ENCODE measurements around the gene LDHB. TPM values are rescaled to one million over a fixed set of nuclear protein-coding genes. Genes with fewer than 3 reads are reported as not detected.

LDHB gene
- total RNA-seq, 1 experiment from 2014 or later: 1,343 TPM

- no peaks in the 10 kb centered on the region for H3K23me2 ChIP-seq (ENCODE audit: insufficient read length, low read depth, low read length, poor library complexity, severe bottlenecking)
- H2BK12ac ChIP-seq (ENCODE audit: insufficient read length, low read depth, low read length): no peak overlapping the region
- H2BK15ac ChIP-seq (ENCODE audit: low read depth, low read length): no peak overlapping the region
- peaks cover 3% of the 10 kb centered on the region for H3K79me1 ChIP-seq (ENCODE audit: insufficient read depth, low read depth, low read length, poor library complexity, severe bottlenecking)
- no peak overlapping the region for H2AK5ac ChIP-seq (ENCODE audit: insufficient read length, low read length)
- H2BK5ac ChIP-seq (ENCODE audit: insufficient read length, low read length): no peak overlapping the region
- H3K36me3 Mint-ChIP-seq (ENCODE audit: insufficient read depth in 1 of 3, low read depth in 3 of 3): peaks cover 76 to 94% (median 92%) of the 10 kb centered on the region in 3 experiments
- no peaks in the 10 kb centered on the region for H4K20me1 ChIP-seq (ENCODE audit: control insufficient read depth, insufficient read depth, insufficient read length)
- H3T11ph ChIP-seq (ENCODE audit: low read length): no peak overlapping the region
- H3K4me2 ChIP-seq (ENCODE audit: insufficient read depth, insufficient read length, low read length): no peak overlapping the region
- H3K27me3 Mint-ChIP-seq (ENCODE audit: low read depth): no peaks in the 10 kb centered on the region
- no peak overlapping the region for H3K27ac ChIP-seq (ENCODE audit: insufficient read length, low read depth, low read length)
- H3K4me3 Mint-ChIP-seq: no peak overlapping the region
- H2AFZ ChIP-seq (ENCODE audit: low read length): no peak overlapping the region
- H3K9me3 ChIP-seq (ENCODE audit: control insufficient read depth, low read depth, low read length): no peaks in the 10 kb centered on the region
- H4K5ac ChIP-seq (ENCODE audit: insufficient read length, low read depth, low read length): no peak overlapping the region
- no peaks in the 10 kb centered on the region; the same call in 1 of the 2 replicates for H3K4me1 ChIP-seq (ENCODE audit: insufficient read depth, low read length)
- no peak overlapping the region for H3K14ac ChIP-seq (ENCODE audit: insufficient read depth, low read length)
- H3K18ac ChIP-seq (ENCODE audit: insufficient read length, low read depth, low read length): no peak overlapping the region
- WGBS (ENCODE audit: extremely low coverage, insufficient read length, low lambda C conversion rate): no CpG with 5 or more reads among the region's 4 CpGs
- peaks cover 47 to 49% of the 10 kb centered on the region in 2 experiments for H3K4me1 Mint-ChIP-seq
- H2BK20ac ChIP-seq (ENCODE audit: low read depth, low read length, poor library complexity, severe bottlenecking): no peak overlapping the region
- H3K9ac ChIP-seq (ENCODE audit: extremely low read depth, insufficient read length, low read length): no peak overlapping the region
- no peak for DNase-seq
- no peaks in the 10 kb centered on the region; the same call in 1 of the 2 replicates for H3K79me2 ChIP-seq (ENCODE audit: insufficient read depth, low read length)
- H3K27ac Mint-ChIP-seq: no peak overlapping the region
- H3K4ac ChIP-seq (ENCODE audit: low read depth, low read length): no peak overlapping the region
- no peaks in the 10 kb centered on the region for H3K27me3 ChIP-seq (ENCODE audit: insufficient read depth, low read length)
- no peaks in the 10 kb centered on the region for H3K9me3 Mint-ChIP-seq
- H4K91ac ChIP-seq (ENCODE audit: insufficient read length, low read depth, low read length): no peak overlapping the region
- no peak overlapping the region for H3K56ac ChIP-seq (ENCODE audit: insufficient read length, low read depth, low read length)
- TF ChIP-seq CTCF (conservative IDR thresholded peaks at IDR 0.05): no peak
- no peak overlapping the region for H4K8ac ChIP-seq (replicated peaks; ENCODE audit: insufficient read length, low read depth, low read length)
- H2BK120ac ChIP-seq (ENCODE audit: low read depth, low read length, poor library complexity, severe bottlenecking): no peak overlapping the region
- no peak overlapping the region for H3K23ac ChIP-seq (ENCODE audit: insufficient read length, low read depth, low read length)
These were observed 13.1 kb downstream of the LDHB start for GRCh38 chr12:21644516-21644915.

Data from H9 (cell line).